Ovary (tissue), 3 donors: Measurements from ENCODE around the gene ATG4D.

Source experiments
- CTCF ChIP-seq, 3 donors: fragments of 450-650 bp in 2 of 3; fragments of 200-600 bp in 1 of 3; IDR thresholded peaks; one replicate each; pipeline versions ENCODE4 v1.5.1 to v1.8.0; 2016 to 2022; ENCODE audit warnings: antibody characterized with exemption in 3 of 3, mild to moderate bottlenecking in 1 of 3
- EP300 ChIP-seq: sonication (generic); formaldehyde crosslinking; IDR thresholded peaks from one replicate; pipeline ENCODE4 v1.6.1; 2017; ENCODE audit warnings: antibody characterized with exemption
- POLR2A ChIP-seq: fragments of 450-650 bp; IDR thresholded peaks from one replicate; pipeline ENCODE4 v1.6.1; 2017; ENCODE audit warnings: antibody characterized with exemption, mild to moderate bottlenecking, moderate library complexity
- donor health status: DM: no; HTN: no; CAD: no.

GRCh38 chr19:10553943-10554381 lies 10.3 kb downstream of the ATG4D start:
- TF ChIP-seq POLR2A, result no peak
- no peak for TF ChIP-seq CTCF (IDR thresholded peaks at IDR 0.05)
- TF ChIP-seq EP300, result no peak
